ENCODE measurements around the gene SNUPN.

GRCh38 chr15:75639191-75639708 is 13.7 kb upstream of the SNUPN start:
- TF ChIP-seq CTCF (IDR thresholded peaks at IDR 0.05) (no peak), POLR2A (IDR thresholded peaks at IDR 0.05) (no peak)
